Measurements from ENCODE around the gene SLC44A1.

SLC44A1 gene

DNA sequence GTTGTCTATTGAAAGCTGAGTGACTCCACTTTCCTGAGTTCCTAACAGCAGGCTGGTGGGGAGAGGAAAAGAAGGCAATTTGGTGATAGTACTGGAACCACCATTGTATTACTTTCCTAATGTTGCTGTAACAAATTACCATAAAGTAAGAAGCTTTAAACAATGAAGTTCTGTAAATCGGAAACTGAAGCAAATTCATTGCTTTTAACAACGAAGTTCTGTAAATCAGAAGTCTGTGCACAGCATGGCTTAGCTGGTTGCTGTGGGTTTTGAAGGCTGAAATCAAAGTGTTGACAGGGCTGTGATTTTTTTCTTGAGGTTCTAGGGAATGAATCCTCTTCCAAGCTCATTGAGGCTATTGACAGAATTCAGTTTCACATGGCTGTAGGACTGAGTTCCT lies 72.3 kb downstream of the SLC44A1 start:
- Histone ChIP-seq H3K4me1 (ENCODE audit: control insufficient read depth, insufficient read depth, low read length) (no peaks in the 10 kb centered on the region), H3K36me3 (ENCODE audit: control insufficient read depth, insufficient read depth, low read length) (peaks cover 2% of the 10 kb centered on the region), H3K4me3 (ENCODE audit: low read length) (no peak overlapping the region), H3K9ac (ENCODE audit: low read length) (no peak overlapping the region), H3K27ac (ENCODE audit: low read depth, low read length) (no peak overlapping the region), H3K27me3 (ENCODE audit: control insufficient read depth, insufficient read depth, low read length) (no peaks in the 10 kb centered on the region)

DNA sequence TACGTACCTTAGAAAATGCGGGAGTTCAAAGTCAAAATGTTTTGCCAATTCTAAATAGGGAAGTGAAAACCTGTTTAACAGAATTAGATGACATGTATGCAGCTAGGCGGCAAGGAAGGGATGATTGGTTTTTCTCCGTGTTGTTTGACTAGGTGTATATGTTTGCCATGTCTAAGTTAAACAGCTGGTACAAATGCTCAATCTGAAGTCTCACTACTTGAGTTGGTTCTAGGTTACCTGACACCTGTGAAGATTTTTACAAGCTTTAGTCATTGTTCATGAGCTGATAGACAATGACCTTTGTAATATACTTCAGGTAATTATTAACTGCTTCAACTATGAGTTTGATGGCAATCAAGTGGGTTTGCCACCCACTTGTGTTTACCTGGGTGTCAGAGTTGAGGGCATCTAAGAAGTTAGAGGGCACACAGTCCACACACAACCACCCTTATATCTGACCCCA lies 74.3 kb downstream of the SLC44A1 start:
- H3K36me3 ChIP-seq (ENCODE audit: control insufficient read depth, insufficient read depth, low read length) = no peaks in the 10 kb centered on the region
- no peaks in the 10 kb centered on the region for H3K4me1 ChIP-seq (ENCODE audit: control insufficient read depth, insufficient read depth, low read length)
- no peak overlapping the region for H3K9ac ChIP-seq (ENCODE audit: low read length)
- H3K4me3 ChIP-seq (ENCODE audit: low read length) = no peak overlapping the region
- no peak overlapping the region for H3K27ac ChIP-seq (ENCODE audit: low read depth, low read length)
- H3K27me3 ChIP-seq (ENCODE audit: control insufficient read depth, insufficient read depth, low read length) = no peaks in the 10 kb centered on the region

GRCh38 chr9:105319202-105319813 lies 74.9 kb downstream of the SLC44A1 start:
- no peak overlapping the region for H3K9ac ChIP-seq (ENCODE audit: low read length)
- H3K27me3 ChIP-seq (ENCODE audit: control insufficient read depth, insufficient read depth, low read length) = no peaks in the 10 kb centered on the region
- no peak overlapping the region for H3K4me3 ChIP-seq (ENCODE audit: low read length)
- H3K4me1 ChIP-seq (ENCODE audit: control insufficient read depth, insufficient read depth, low read length) = no peaks in the 10 kb centered on the region
- no peak overlapping the region for H3K27ac ChIP-seq (ENCODE audit: low read depth, low read length)
- no peaks in the 10 kb centered on the region for H3K36me3 ChIP-seq (ENCODE audit: control insufficient read depth, insufficient read depth, low read length)

DNA sequence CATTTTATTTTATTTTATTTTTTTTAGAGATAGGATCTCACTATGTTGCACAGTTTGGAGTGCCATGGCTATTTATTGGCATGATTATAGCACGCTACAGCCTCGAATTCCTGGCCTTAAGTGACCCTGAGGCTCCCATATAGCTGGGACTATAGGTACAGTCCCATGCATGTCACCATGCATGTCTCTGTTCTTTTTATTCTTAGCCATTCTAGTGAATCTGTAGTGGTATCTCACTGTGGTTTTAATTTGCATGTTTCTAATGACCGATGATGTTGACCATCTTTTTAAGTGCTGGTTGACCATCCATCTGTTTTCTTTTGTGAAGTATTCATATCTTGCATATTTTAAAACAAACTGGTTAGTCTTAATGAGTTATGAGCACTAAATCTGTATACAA lies 76.1 kb downstream of the SLC44A1 start:
- Histone ChIP-seq H3K36me3 (ENCODE audit: control insufficient read depth, insufficient read depth, low read length) (no peaks in the 10 kb centered on the region), H3K4me1 (ENCODE audit: control insufficient read depth, insufficient read depth, low read length) (no peaks in the 10 kb centered on the region), H3K9ac (ENCODE audit: low read length) (no peak overlapping the region), H3K27me3 (ENCODE audit: control insufficient read depth, insufficient read depth, low read length) (no peaks in the 10 kb centered on the region), H3K27ac (ENCODE audit: low read depth, low read length) (no peak overlapping the region), H3K4me3 (ENCODE audit: low read length) (no peak overlapping the region)

GRCh38 chr9:105328296-105328695 lies 83.8 kb downstream of the SLC44A1 start:
- Histone ChIP-seq H3K4me1 (ENCODE audit: control insufficient read depth, insufficient read depth, low read length) (no peaks in the 10 kb centered on the region), H3K36me3 (ENCODE audit: control insufficient read depth, insufficient read depth, low read length) (no peaks in the 10 kb centered on the region), H3K9ac (ENCODE audit: low read length) (no peak overlapping the region), H3K27me3 (ENCODE audit: control insufficient read depth, insufficient read depth, low read length) (no peaks in the 10 kb centered on the region), H3K4me3 (ENCODE audit: low read length) (no peak overlapping the region), H3K27ac (ENCODE audit: low read depth, low read length) (no peak overlapping the region)

- Histone ChIP-seq H3K4me3 (ENCODE audit: low read length) (no peak overlapping the region), H3K4me1 (ENCODE audit: control insufficient read depth, insufficient read depth, low read length) (no peaks in the 10 kb centered on the region), H3K27me3 (ENCODE audit: control insufficient read depth, insufficient read depth, low read length) (no peaks in the 10 kb centered on the region), H3K27ac (ENCODE audit: low read depth, low read length) (no peak overlapping the region), H3K9ac (ENCODE audit: low read length) (no peak overlapping the region), H3K36me3 (ENCODE audit: control insufficient read depth, insufficient read depth, low read length) (no peaks in the 10 kb centered on the region)
These were observed 84.6 kb downstream of the SLC44A1 start for GRCh38 chr9:105328872-105329718.

- Histone ChIP-seq H3K4me1 (ENCODE audit: control insufficient read depth, insufficient read depth, low read length) (no peaks in the 10 kb centered on the region), H3K27ac (ENCODE audit: low read depth, low read length) (no peak overlapping the region), H3K27me3 (ENCODE audit: control insufficient read depth, insufficient read depth, low read length) (no peaks in the 10 kb centered on the region), H3K4me3 (ENCODE audit: low read length) (no peak overlapping the region), H3K36me3 (ENCODE audit: control insufficient read depth, insufficient read depth, low read length) (no peaks in the 10 kb centered on the region), H3K9ac (ENCODE audit: low read length) (no peak overlapping the region)
These were observed 85.2 kb downstream of the SLC44A1 start for GRCh38 chr9:105329719-105330062.

DNA sequence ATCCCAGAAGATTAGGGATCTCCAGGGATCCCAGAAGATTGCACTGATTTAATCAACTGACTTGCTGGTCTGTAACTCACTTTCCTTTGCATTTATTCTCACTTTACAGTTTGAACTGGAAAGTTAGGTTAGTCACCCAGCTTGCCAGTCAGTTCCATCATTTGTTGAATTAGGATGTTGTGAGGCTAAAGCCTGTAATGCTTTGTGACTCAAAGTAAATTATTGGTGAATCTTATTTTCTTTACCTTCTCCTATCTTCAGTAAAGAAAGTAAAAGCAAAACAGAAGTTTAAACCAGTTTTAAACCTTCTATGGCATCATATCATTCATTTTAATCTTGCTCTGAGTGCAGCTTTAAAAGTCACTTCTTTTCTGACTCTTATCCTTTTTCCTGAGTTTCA lies 85.8 kb downstream of the SLC44A1 start:
- no peaks in the 10 kb centered on the region for H3K36me3 ChIP-seq (ENCODE audit: control insufficient read depth, insufficient read depth, low read length)
- H3K9ac ChIP-seq (ENCODE audit: low read length) = no peak overlapping the region
- no peak overlapping the region for H3K27ac ChIP-seq (ENCODE audit: low read depth, low read length)
- H3K4me3 ChIP-seq (ENCODE audit: low read length) = no peak overlapping the region
- H3K27me3 ChIP-seq (ENCODE audit: control insufficient read depth, insufficient read depth, low read length) = no peaks in the 10 kb centered on the region
- no peaks in the 10 kb centered on the region for H3K4me1 ChIP-seq (ENCODE audit: control insufficient read depth, insufficient read depth, low read length)

DNA sequence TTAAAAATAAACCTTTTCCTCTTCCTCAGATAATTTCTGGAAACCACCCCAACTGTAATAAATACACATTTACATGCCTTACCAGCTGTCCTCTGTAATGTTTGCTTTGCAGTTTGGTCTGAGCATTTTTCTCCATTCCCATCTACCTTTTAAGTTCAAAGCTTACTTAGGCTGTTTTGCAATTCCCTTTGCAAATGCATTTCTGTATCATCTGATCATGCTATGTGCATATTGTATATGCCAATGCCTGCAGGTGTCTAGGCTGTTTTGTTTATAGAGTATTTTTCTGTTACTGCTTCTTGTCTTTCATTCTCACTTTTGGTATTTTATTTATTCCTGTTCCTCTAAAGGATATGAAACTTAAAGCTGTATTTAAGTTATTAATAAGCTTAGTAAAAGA lies 86.3 kb downstream of the SLC44A1 start:
- Histone ChIP-seq H3K27ac (ENCODE audit: low read depth, low read length) (no peak overlapping the region), H3K4me1 (ENCODE audit: control insufficient read depth, insufficient read depth, low read length) (no peaks in the 10 kb centered on the region)

DNA sequence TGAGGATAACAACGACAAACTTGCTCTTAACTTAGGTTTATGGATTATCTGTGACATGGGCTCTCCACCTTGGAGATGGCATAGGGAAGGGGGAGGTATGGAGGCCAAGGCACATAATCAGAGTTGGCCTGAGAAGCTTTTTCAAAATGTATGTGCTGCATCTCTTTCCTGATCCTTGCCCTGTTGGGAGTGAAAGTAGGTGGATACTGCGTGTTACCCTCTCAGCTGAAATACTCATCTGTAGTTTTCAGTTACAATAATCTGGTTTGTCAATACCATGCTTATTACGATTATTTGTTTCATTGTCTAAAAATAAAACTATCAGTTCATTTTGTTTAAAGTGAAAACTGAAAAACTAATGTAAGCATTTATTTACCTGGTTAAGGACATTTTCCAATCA lies 86.7 kb downstream of the SLC44A1 start:
- Histone ChIP-seq H3K4me3 (ENCODE audit: low read length) (no peak overlapping the region), H3K36me3 (ENCODE audit: control insufficient read depth, insufficient read depth, low read length) (no peaks in the 10 kb centered on the region), H3K4me1 (ENCODE audit: control insufficient read depth, insufficient read depth, low read length) (no peaks in the 10 kb centered on the region), H3K27ac (ENCODE audit: low read depth, low read length) (no peak overlapping the region), H3K9ac (ENCODE audit: low read length) (no peak overlapping the region), H3K27me3 (ENCODE audit: control insufficient read depth, insufficient read depth, low read length) (no peaks in the 10 kb centered on the region)

More for the DNA sequence above, 86.3 kb downstream of the SLC44A1 start:
- Histone ChIP-seq H3K27me3 (ENCODE audit: control insufficient read depth, insufficient read depth, low read length) (no peaks in the 10 kb centered on the region), H3K9ac (ENCODE audit: low read length) (no peak overlapping the region), H3K36me3 (ENCODE audit: control insufficient read depth, insufficient read depth, low read length) (no peaks in the 10 kb centered on the region), H3K4me3 (ENCODE audit: low read length) (no peak overlapping the region)

GRCh38 chr9:105331755-105332154 lies 87.3 kb downstream of the SLC44A1 start:
- Histone ChIP-seq H3K27ac (ENCODE audit: low read depth, low read length) (no peak overlapping the region), H3K4me3 (ENCODE audit: low read length) (no peak overlapping the region), H3K36me3 (ENCODE audit: control insufficient read depth, insufficient read depth, low read length) (peaks cover 4% of the 10 kb centered on the region), H3K9ac (ENCODE audit: low read length) (no peak overlapping the region), H3K4me1 (ENCODE audit: control insufficient read depth, insufficient read depth, low read length) (no peaks in the 10 kb centered on the region), H3K27me3 (ENCODE audit: control insufficient read depth, insufficient read depth, low read length) (no peaks in the 10 kb centered on the region)

DNA sequence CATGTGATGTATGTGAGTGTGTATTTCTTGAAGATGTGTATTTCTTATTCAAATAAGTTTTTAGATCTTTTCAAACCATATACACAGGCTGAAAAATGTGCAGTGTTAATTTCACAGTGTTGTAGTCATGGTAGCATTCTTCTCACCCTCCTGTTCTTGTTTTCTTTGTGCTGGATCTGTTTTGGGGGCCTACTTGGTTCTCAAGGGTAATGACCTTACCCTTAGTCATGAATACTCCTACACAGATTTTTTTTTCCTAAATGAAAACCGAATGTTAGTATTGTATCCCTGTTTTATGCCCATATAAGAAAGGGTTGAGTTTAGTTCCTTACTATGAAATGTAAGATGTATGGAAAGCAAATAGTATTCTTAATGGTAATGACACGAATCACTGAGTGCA lies 88.0 kb downstream of the SLC44A1 start:
- H3K4me3 ChIP-seq (ENCODE audit: low read length) = no peak overlapping the region
- H3K36me3 ChIP-seq (ENCODE audit: control insufficient read depth, insufficient read depth, low read length) = peaks cover 5% of the 10 kb centered on the region
- no peaks in the 10 kb centered on the region for H3K4me1 ChIP-seq (ENCODE audit: control insufficient read depth, insufficient read depth, low read length)
- no peak overlapping the region for H3K27ac ChIP-seq (ENCODE audit: low read depth, low read length)
- no peaks in the 10 kb centered on the region for H3K27me3 ChIP-seq (ENCODE audit: control insufficient read depth, insufficient read depth, low read length)
- H3K9ac ChIP-seq (ENCODE audit: low read length) = no peak overlapping the region

GRCh38 chr9:105333076-105333475 lies 88.6 kb downstream of the SLC44A1 start:
- H3K27ac ChIP-seq (ENCODE audit: low read depth, low read length) = no peak overlapping the region
- H3K36me3 ChIP-seq (ENCODE audit: control insufficient read depth, insufficient read depth, low read length) = peaks cover 8% of the 10 kb centered on the region
- no peaks in the 10 kb centered on the region for H3K4me1 ChIP-seq (ENCODE audit: control insufficient read depth, insufficient read depth, low read length)
- H3K9ac ChIP-seq (ENCODE audit: low read length) = no peak overlapping the region
- H3K27me3 ChIP-seq (ENCODE audit: control insufficient read depth, insufficient read depth, low read length) = no peaks in the 10 kb centered on the region
- H3K4me3 ChIP-seq (ENCODE audit: low read length) = no peak overlapping the region

Data from rectal smooth muscle tissue (tissue), 1 donor.